ENCODE data around the gene FNDC3B.

Gene FNDC3B

GRCh38 chr3:172132721-172133311, 93.4 kb downstream of the FNDC3B start:
- FAIRE-seq (no peak), DNase-seq (ENCODE audit: insufficient read length, low spot score) (no peak)
- no peak for TF ChIP-seq POLR2A (IDR thresholded peaks at IDR 0.05; ENCODE audit: low read depth, low read length)

- TF ChIP-seq POLR2A (IDR thresholded peaks at IDR 0.05; ENCODE audit: low read depth, low read length) = no peak
- DNase-seq (ENCODE audit: insufficient read length, low spot score) (no peak), FAIRE-seq (no peak)
These were observed 94.5 kb downstream of the FNDC3B start for GRCh38 chr3:172133838-172134237.

- TF ChIP-seq POLR2A (IDR thresholded peaks at IDR 0.05; ENCODE audit: low read depth, low read length) = no peak
- DNase-seq (ENCODE audit: insufficient read length, low spot score) (no peak), FAIRE-seq (no peak)
These were observed 95.0 kb downstream of the FNDC3B start for GRCh38 chr3:172134352-172134751.

- no peak for DNase-seq (ENCODE audit: insufficient read length, low spot score)
- peak; percentile 53 for FAIRE-seq
- no peak for TF ChIP-seq POLR2A (IDR thresholded peaks at IDR 0.05; ENCODE audit: low read depth, low read length)
These were observed 95.8 kb downstream of the FNDC3B start for GRCh38 chr3:172135185-172135584.

GRCh38 chr3:172135820-172136219, 96.4 kb downstream of the FNDC3B start:
- TF ChIP-seq POLR2A (IDR thresholded peaks at IDR 0.05; ENCODE audit: low read depth, low read length) = no peak
- DNase-seq (ENCODE audit: insufficient read length, low spot score) = no peak
- peak; percentile 84 for FAIRE-seq

GRCh38 chr3:172136330-172136729, 97.0 kb downstream of the FNDC3B start:
- no peak for DNase-seq (ENCODE audit: insufficient read length, low spot score)
- FAIRE-seq = no peak
- TF ChIP-seq POLR2A (IDR thresholded peaks at IDR 0.05; ENCODE audit: low read depth, low read length) = no peak

GRCh38 chr3:172137287-172138192, 98.2 kb downstream of the FNDC3B start:
- no peak for TF ChIP-seq POLR2A (IDR thresholded peaks at IDR 0.05; ENCODE audit: low read depth, low read length)
- DNase-seq (ENCODE audit: insufficient read length, low spot score) (no peak), FAIRE-seq (peak; percentile 81)

- no peak for DNase-seq (ENCODE audit: insufficient read length, low spot score)
- FAIRE-seq = no peak
- no peak for TF ChIP-seq POLR2A (IDR thresholded peaks at IDR 0.05; ENCODE audit: low read depth, low read length)
These were observed 98.8 kb downstream of the FNDC3B start for GRCh38 chr3:172138193-172138537.

GRCh38 chr3:172138792-172139507, 99.6 kb downstream of the FNDC3B start:
- no peak for DNase-seq (ENCODE audit: insufficient read length, low spot score)
- TF ChIP-seq POLR2A (IDR thresholded peaks at IDR 0.05; ENCODE audit: low read depth, low read length) = no peak
- FAIRE-seq = peak; percentile 79

- no peak for TF ChIP-seq POLR2A (IDR thresholded peaks at IDR 0.05; ENCODE audit: low read depth, low read length)
- DNase-seq (ENCODE audit: insufficient read length, low spot score) (no peak), FAIRE-seq (no peak)
These were observed 100.3 kb downstream of the FNDC3B start for GRCh38 chr3:172139528-172140276.

- peak; percentile 99 for FAIRE-seq
- no peak for TF ChIP-seq POLR2A (IDR thresholded peaks at IDR 0.05; ENCODE audit: low read depth, low read length)
- peak; percentile 48 for DNase-seq (ENCODE audit: insufficient read length, low spot score)
These were observed 101.4 kb downstream of the FNDC3B start for GRCh38 chr3:172140499-172141391.

- DNase-seq (ENCODE audit: insufficient read length, low spot score) = no peak
- no peak for TF ChIP-seq POLR2A (IDR thresholded peaks at IDR 0.05; ENCODE audit: low read depth, low read length)
- peak; percentile 66 for FAIRE-seq
These were observed 102.9 kb downstream of the FNDC3B start for GRCh38 chr3:172142051-172142863.

Measured in H54 (cell line).